Measurements from ENCODE around the gene INPP5A.

INPP5A gene

GRCh38 chr10:132641401-132641800 lies 103.8 kb downstream of the INPP5A start:
- DNase-seq = no peak
- Histone ChIP-seq H3K27me3 (ENCODE audit: insufficient read depth, low read depth, severe bottlenecking) (no peaks in the 10 kb centered on the region), H3K4me3 (ENCODE audit: low read depth, low read length) (no peak overlapping the region), H3K9me3 (ENCODE audit: severe bottlenecking) (no peaks in the 10 kb centered on the region), H3K27ac (no peak overlapping the region), H3K36me3 (no peaks in the 10 kb centered on the region)
- no peak for TF ChIP-seq CTCF (IDR thresholded peaks at IDR 0.05; ENCODE audit: low read depth, low read length)

DNA sequence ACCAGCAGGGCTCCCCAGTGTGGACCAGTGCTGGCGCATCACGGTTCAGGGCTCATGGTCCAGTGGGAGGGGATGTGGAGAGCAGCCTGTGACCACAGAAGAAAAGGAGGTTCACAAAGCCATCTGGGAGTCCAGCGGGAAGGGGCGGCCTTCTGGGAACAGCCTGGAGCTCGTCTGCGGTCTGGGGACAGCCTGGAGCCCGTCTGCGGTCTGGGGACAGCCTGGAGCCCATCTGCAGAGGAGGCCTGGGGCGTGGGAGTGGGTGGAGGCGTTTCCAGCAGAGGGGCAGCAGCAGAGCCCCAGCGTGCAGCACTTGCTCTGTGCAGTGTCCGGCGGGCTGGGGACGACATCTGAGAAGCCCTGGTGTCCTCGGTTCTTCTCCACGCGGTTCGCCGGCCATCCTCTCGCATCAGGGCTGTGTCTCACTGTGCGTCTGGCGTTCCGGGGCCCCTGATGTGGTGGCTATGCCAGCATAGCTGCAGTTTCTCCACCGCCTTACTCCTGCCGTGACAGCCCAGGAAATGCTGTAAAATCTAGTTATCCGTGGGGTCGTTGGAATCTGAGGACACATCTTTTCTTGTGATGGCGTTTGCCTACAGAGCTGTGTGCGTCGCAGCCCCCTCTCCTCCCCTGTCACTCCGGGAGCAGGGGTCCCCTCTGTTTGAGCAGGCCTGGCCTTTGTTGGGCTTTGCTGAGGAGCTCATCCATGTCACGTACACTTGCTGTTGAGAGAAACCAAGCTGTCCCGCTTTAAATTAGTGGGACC lies 104.6 kb downstream of the INPP5A start:
- no peak overlapping the region for H3K4me3 ChIP-seq (ENCODE audit: low read depth, low read length)

GRCh38 chr10:132642732-132643008 lies 105.1 kb downstream of the INPP5A start:
- H3K27ac ChIP-seq = no peak overlapping the region
- H3K27me3 ChIP-seq (ENCODE audit: insufficient read depth, low read depth, severe bottlenecking) = no peaks in the 10 kb centered on the region
- no peaks in the 10 kb centered on the region for H3K9me3 ChIP-seq (ENCODE audit: severe bottlenecking)
- no peak for DNase-seq
- no peaks in the 10 kb centered on the region for H3K36me3 ChIP-seq
- no peak for TF ChIP-seq CTCF (IDR thresholded peaks at IDR 0.05; ENCODE audit: low read depth, low read length)
- no peak overlapping the region for H3K4me3 ChIP-seq (ENCODE audit: low read depth, low read length)

More for the DNA sequence above, 104.6 kb downstream of the INPP5A start:
- Histone ChIP-seq H3K27ac (no peak overlapping the region), H3K36me3 (no peaks in the 10 kb centered on the region), H3K27me3 (ENCODE audit: insufficient read depth, low read depth, severe bottlenecking) (no peaks in the 10 kb centered on the region), H3K9me3 (ENCODE audit: severe bottlenecking) (no peaks in the 10 kb centered on the region)
- DNase-seq = no peak
- TF ChIP-seq CTCF (IDR thresholded peaks at IDR 0.05; ENCODE audit: low read depth, low read length) = no peak

DNA sequence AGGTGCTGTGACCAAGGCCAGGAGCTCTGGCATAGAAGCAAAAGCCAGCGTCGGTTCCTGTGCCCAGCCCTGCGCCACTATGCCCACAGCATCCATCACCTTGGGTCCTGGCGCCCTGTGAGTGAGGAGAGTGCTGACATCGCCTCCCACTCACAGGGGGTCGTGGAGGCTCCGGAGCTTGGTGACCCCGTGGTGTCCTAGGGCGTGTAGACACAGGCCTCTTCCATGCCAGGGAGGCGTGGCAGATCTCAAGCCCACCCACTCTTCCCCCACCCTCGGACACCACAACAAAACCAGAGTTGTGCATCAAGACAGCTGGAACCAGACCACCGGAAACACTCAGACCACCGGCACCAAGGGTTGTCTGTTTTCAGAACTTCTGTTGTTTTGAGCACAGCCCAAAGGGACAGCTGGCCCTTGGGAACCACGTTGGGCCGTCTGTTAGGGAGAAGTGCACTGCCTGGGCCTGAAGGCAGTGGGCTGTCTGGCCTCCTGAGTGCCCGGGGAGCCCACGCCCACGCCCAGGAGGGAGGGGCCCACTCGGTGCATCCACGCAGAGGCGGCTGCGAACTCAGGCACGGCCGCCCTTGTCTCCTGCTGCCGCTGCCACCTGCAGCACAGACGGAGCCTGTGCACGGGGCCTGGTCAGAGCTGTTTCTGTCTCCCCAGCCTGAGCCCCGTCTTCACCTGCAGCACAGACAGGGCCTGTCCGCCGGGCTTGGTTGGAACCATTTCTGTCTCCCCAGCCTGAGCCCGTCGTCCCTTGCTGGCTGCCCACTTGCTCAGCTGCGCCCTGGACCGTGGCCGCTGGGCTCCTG lies 106.3 kb downstream of the INPP5A start:
- DNase-seq = peak; percentile 40
- Histone ChIP-seq H3K9me3 (ENCODE audit: severe bottlenecking) (no peaks in the 10 kb centered on the region), H3K36me3 (no peaks in the 10 kb centered on the region), H3K4me3 (ENCODE audit: low read depth, low read length) (no peak overlapping the region), H3K27me3 (ENCODE audit: insufficient read depth, low read depth, severe bottlenecking) (no peaks in the 10 kb centered on the region), H3K27ac (no peak overlapping the region)
- TF ChIP-seq CTCF (IDR thresholded peaks at IDR 0.05; ENCODE audit: low read depth, low read length) = peak; percentile 41

DNA sequence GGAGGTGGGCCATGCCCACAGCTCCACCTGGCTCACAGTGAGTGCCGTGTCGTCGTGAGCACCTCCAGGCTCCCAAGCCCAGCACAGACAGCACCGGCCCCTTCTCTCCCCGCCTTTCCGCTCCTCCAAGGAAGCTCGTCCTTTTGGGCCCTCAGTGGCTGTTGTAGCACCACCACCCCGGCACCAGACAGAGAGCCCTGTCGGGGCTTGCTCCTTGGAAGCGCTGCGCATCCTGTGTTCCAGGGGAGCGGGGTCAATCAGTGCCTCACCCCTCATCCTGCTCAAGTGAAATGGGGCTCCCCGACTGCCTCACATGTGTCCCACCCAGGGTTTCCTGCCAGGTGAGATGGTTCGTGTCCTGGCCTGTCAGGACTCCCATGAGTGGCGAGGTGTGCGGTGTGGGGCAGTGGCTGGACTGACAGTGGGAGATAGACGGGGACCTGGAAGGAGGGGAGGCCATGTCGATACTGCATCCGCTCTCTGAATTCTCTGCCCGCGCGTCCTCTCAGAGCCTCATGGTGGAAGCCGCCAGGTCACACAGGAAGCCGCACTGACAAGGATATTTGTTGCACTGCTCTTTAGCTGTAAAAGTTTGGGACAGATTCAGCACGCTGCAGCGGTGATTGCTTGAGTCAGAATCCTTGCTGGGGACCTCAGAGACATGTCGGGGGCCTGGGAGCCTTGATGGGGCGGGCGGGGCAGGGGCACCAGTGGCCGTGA lies 107.1 kb downstream of the INPP5A start:
- H3K27ac ChIP-seq = no peak overlapping the region
- H3K27me3 ChIP-seq (ENCODE audit: insufficient read depth, low read depth, severe bottlenecking) = no peaks in the 10 kb centered on the region
- TF ChIP-seq CTCF (IDR thresholded peaks at IDR 0.05; ENCODE audit: low read depth, low read length) = no peak
- DNase-seq = no peak
- no peaks in the 10 kb centered on the region for H3K9me3 ChIP-seq (ENCODE audit: severe bottlenecking)
- H3K36me3 ChIP-seq = no peaks in the 10 kb centered on the region
- no peak overlapping the region for H3K4me3 ChIP-seq (ENCODE audit: low read depth, low read length)

Data from WERI-Rb-1 (cell line).